ENCODE data around the gene DDX10. TPM values are rescaled to one million over a fixed set of nuclear protein-coding genes. Genes with fewer than 3 reads are reported as not detected.

Gene DDX10
- total and polyA plus RNA-seq, 12 donors, result 10.6 to 141 (median 22.6) TPM

- intact Hi-C loops (cut with DNase I), result no loop called here
- DNase-seq, result no peak
- no peaks in the 10 kb centered on the region for H3K9me3 ChIP-seq (replicated peaks in 1 of 3)
Measured at GRCh38 chr11:108959874-108960273, 295.0 kb downstream of the DDX10 start.

GRCh38 chr11:108960501-108960900 lies 295.6 kb downstream of the DDX10 start:
- no peak for DNase-seq
- Histone ChIP-seq H3K9me3 (replicated peaks in 1 of 3) (no peaks in the 10 kb centered on the region), H3K27me3 (no peaks in the 10 kb centered on the region), H3K36me3 (replicated peaks in 1 of 2) (no peaks in the 10 kb centered on the region), H3K4me3 (no peak overlapping the region), H3K4me1 (replicated peaks in 1 of 2) (peaks cover 0 to 14% of the 10 kb centered on the region in 2 donors), H3K27ac (no peak overlapping the region)
- intact Hi-C loops (cut with DNase I), result no loop called here
- 83 to 100% (median 87%) methylated on average over 4 to 5 of the region's 5 CpGs for WGBS, 4 donors
- no peak for TF ChIP-seq CTCF (IDR thresholded peaks at IDR 0.05)
- TF ChIP-seq POLR2A (IDR thresholded peaks at IDR 0.05), result no peak

More at GRCh38 chr11:108959874-108960273, 295.0 kb downstream of the DDX10 start:
- 96 to 100% (median 98%) methylated on average over 2 to 3 of the region's 3 CpGs for WGBS, 4 donors
- Histone ChIP-seq H3K36me3 (replicated peaks in 1 of 2) (no peaks in the 10 kb centered on the region), H3K4me3 (no peak overlapping the region), H3K27me3 (no peaks in the 10 kb centered on the region), H3K27ac (no peak overlapping the region), H3K4me1 (replicated peaks in 1 of 2) (peaks cover 0 to 14% of the 10 kb centered on the region in 2 donors)
- no peak for TF ChIP-seq CTCF (IDR thresholded peaks at IDR 0.05)
- TF ChIP-seq POLR2A (IDR thresholded peaks at IDR 0.05), result no peak

GRCh38 chr11:108961095-108961494 lies 296.2 kb downstream of the DDX10 start:
- H3K27me3 ChIP-seq, result no peaks in the 10 kb centered on the region
- H3K4me1 ChIP-seq (replicated peaks in 1 of 2), result peaks cover 0 to 14% of the 10 kb centered on the region in 2 donors
- 39 to 52% (median 49%) methylated on average over 3 to 4 of the region's 4 CpGs for WGBS, 4 donors
- no peaks in the 10 kb centered on the region for H3K36me3 ChIP-seq (replicated peaks in 1 of 2)
- DNase-seq, result no peak
- H3K27ac ChIP-seq, result no peak overlapping the region
- no peak overlapping the region for H3K4me3 ChIP-seq
- H3K9me3 ChIP-seq (replicated peaks in 1 of 3), result no peaks in the 10 kb centered on the region
- intact Hi-C loops (cut with DNase I), result no loop called here
- TF ChIP-seq POLR2A (IDR thresholded peaks at IDR 0.05), result no peak
- TF ChIP-seq CTCF (IDR thresholded peaks at IDR 0.05), result no peak

- Histone ChIP-seq H3K36me3 (replicated peaks in 1 of 2) (no peaks in the 10 kb centered on the region), H3K9me3 (replicated peaks in 1 of 3) (no peaks in the 10 kb centered on the region), H3K27ac (no peak overlapping the region), H3K4me3 (no peak overlapping the region), H3K4me1 (replicated peaks in 1 of 2) (peaks cover 0 to 13% of the 10 kb centered on the region in 2 donors), H3K27me3 (no peaks in the 10 kb centered on the region)
- TF ChIP-seq CTCF (IDR thresholded peaks at IDR 0.05), result no peak
- no peak for TF ChIP-seq POLR2A (IDR thresholded peaks at IDR 0.05)
- intact Hi-C loops (cut with DNase I), result no loop called here
- whole genome bisulfite sequencing, 4 donors, result 83 to 97% (median 94%) methylated on average over 4 of the region's 4 CpGs
- DNase-seq, result no peak
Measured at GRCh38 chr11:108963118-108963517, 298.2 kb downstream of the DDX10 start.

All from adrenal gland (tissue), 12 donors.